ENCODE data around the gene LRBA.

DNA sequence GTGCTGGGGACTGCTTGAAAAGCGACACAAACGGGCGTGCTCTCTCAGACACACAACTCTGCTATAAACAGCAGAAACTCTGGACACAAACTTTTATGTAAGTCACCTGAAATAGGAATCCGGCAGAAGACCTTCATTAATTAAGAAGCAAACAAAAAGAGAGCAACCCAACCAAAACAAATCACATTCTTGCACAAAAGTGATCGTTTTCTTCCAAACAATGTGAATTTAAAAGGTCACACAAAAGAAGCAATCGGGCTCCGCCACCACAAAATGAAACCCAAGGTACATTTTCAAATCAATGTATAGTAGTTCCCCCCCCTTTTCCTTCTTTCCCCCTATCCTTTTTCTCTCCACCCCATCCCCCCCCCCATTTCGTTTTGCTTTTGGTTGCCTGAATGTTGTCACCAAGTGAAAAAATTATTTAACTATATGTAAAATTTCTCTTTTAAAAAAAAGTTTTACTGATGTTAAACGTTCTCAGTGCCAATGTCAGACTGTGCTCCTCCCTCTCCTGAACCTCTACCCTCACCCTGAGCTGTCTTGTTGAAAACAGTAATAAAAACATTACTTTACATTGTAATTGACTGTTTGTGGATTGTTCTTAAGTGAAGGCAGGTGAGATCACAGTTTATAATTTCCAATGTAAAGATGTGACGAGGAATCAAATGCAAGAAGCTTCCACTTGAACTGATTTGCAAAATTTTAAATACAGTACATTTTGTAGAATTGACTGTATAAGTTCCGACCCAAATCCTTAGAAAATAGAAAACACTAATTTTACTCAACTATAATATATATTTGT is 430.8 kb downstream of the LRBA start:
- TF ChIP-seq CTCF (IDR thresholded peaks at IDR 0.05) (no peak), POLR2A (IDR thresholded peaks at IDR 0.05; ENCODE audit: low read depth) (no peak)
